Activated T-helper 1 cell treated with anti-CD3 and anti-CD28 coated beads, Interleukin-2, amount 50 U/mL, for 16 hours (primary cell): ENCODE data around the gene HDAC3.

Source experiments
- DNase-seq, 2 donors: peaks; one replicate each; pipeline ENCODE4 v3.0.0-alpha.2; 2020; ENCODE audit warnings: low read depth in 1 of 2, low spot score in 1 of 2

HDAC3 gene

GRCh38 chr5:141636413-141637122 lies at the start of gene HDAC3, which contains the start of gene RELL2:
TSS of gene HDAC3 (minus strand) at chr5:141636849. CDS start at chr5:141636790, 59 bp downstream.
TSS of gene RELL2 (plus strand) at chr5:141636997. CDS start at chr5:141638226, 1,229 bp downstream.
- DNase-seq, result peak; percentile 88 to 91

- DNase-seq, result no peak
Observed at GRCh38 chr5:141685591-141685990, 48.9 kb upstream of the HDAC3 start.

DNA sequence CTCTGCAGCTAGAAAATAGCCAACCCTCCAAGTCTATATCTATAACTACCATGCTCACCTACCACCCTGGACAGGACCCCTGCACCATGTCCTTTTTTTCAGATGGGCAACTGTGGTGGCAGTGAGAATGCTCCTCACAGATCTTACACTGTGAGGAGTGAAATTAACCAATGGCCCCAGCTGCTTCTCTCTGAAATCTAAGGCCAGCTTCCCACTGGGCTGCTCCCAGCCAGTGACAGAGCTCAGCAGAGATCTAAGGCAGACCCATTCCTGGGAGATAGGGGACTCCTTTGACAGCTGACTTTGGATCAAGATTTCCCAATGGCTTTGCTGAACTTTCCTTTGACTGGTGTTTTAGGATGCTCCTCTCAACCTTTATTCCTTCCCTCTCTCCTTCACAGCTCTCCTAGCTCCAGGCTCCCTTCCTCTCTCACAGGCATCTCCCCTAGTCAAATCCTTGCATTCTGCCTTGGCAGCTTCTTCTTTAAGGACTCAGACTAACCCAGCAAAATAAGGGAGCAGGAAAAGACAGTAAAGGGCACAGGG lies 47.0 kb upstream of the HDAC3 start:
- no peak for DNase-seq

DNA sequence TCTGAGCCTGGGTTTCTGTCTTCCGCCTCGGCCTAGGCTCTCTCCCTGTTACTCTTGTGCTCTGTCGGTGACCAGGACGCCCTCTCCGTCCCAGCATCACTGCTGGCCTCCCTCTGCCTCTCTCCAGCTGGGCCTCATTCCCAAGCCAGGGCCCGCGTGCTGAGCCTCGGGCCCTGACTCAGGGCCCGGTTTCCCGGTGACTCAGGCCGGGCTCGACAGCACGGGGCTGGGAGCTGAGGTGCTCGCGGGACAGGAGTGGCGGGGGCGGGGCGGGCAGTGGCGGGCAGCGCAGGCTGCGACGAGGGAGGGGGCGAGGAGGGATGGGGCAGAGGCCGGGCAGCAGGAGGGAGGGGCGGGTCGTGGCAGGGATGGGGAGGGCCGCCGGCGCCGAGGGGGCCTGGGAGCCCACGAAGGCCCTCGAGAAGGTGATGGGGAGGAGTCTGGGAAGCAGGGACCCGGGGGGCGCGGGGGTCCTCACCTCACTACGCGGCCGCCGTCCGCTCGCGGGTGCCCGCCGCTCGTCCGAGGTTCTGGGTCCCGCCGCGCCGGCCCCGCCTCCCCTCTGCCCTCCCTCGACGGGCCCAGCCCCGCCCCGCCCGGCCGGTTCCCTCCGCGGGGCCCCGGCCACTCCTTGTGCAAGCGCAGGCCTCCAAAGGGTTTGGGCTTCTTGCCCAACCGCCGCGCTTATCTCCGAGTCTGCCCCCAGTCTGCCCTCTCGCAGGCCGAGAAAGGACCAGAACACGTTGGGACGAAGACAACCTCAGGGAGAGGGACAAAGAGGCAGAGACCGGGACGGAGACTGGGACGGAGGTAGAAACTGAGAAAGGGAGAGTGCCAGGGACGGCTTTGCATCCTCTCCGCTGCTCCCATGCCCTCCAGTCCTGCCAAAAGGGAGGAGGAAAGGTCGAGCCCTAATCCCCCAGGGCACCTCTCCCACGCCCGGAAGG lies 45.3 kb upstream of the HDAC3 start, which contains the start of gene ARAP3:
Gene ARAP3 (minus strand): TSS at position 536 of the 947 bp plus-strand sequence. CDS start 1,744 bp downstream, outside the sequence.
- peak in 1 of 2 donors; percentile 22 for DNase-seq

- no peak for DNase-seq
Observed at GRCh38 chr5:141681295-141681694, 44.6 kb upstream of the HDAC3 start.

GRCh38 chr5:141680751-141681201 lies 44.1 kb upstream of the HDAC3 start:
- no peak for DNase-seq

- DNase-seq, result no peak
Observed at GRCh38 chr5:141680178-141680577, 43.5 kb upstream of the HDAC3 start.

- no peak for DNase-seq
Observed at GRCh38 chr5:141677415-141677814, 40.8 kb upstream of the HDAC3 start.

- DNase-seq, result no peak
Observed at GRCh38 chr5:141675672-141676071, 39.0 kb upstream of the HDAC3 start.

GRCh38 chr5:141674747-141675146 lies 38.1 kb upstream of the HDAC3 start:
- no peak for DNase-seq

GRCh38 chr5:141672841-141673813 lies 36.5 kb upstream of the HDAC3 start:
- no peak for DNase-seq

GRCh38 chr5:141672071-141672840 lies 35.6 kb upstream of the HDAC3 start:
- no peak for DNase-seq

- no peak for DNase-seq
Observed at GRCh38 chr5:141669520-141669919, 32.9 kb upstream of the HDAC3 start.

- no peak for DNase-seq
Observed at GRCh38 chr5:141668601-141669265, 32.1 kb upstream of the HDAC3 start.

DNA sequence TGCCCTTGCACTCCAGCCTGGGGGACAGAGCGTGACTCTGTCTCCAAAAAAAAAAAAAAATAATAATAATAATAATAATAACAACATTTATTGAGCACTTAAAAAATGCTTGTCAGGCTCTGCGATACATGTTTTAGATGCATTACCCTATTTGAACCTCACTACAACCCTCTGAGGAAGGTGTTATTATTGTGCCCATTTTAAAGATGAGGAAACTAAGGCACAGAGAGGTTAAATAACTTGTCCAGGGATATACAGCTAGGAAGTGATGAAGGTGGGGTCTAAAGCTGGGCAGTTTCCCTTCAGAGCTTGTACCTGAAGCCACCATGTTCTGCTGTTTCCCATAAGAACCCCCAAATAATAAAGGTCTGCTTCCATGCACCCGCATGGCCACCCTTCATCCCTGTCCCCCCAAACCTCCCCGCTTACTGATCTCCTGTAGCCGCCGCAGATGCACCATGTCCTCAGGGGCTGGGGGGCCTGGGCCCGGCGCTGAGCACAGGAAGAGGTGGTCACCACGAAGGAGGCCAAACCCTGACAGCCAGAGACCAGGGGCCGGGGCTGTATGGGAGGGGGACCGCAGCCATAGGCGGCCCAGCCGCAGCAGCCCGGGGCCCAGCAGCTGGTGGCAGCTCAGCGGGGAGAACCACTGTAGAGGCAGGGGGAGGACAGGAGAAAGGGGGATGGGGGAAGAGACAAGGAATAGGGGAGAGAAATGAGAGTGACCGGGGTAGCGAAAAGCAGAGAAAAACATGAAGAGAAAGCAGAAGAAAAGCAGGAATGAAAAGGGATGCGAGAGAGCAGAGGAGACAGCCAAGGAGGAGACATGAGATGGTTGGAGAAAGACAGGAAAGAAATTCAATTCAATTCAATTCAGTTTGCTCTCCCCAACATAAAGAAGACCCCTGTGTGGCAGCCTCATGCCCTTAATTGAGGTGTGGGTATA lies 29.6 kb upstream of the HDAC3 start:
- no peak for DNase-seq

- DNase-seq, result peak; percentile 50 to 66
Observed at GRCh38 chr5:141664733-141665461, 28.2 kb upstream of the HDAC3 start.

DNA sequence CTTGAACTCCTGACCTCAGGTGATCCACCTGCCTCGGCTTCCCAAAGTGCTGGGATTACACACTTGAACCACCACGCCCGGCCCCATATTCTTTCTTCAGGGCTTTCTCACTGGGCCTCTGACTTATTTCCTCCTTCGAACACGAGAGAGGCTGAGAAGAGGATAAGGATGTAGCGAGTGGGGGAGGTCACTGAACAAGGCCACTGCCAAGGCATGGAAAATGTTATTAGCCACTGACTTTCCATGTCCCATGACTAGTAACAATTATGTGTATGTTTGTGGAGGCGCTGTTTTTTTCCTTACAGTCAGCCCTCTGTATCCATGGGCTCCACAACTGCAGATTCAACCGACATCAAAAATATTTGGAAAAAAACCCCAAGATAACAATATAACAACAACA lies 26.9 kb upstream of the HDAC3 start:
- DNase-seq, result no peak
